HS-5 (cell line): ENCODE data around the gene LIMS3.
"Not testable (repeated sequence)": the region's sequence is repeated elsewhere in the genome, so short reads cannot be mapped to it uniquely, and the experiment has no call there.

Experiments
- DNase-seq: peaks from one replicate; pipeline ENCODE4 v3.0.0-alpha.2; 2012; ENCODE audit warnings: low read depth

The LIMS3 gene

DNA sequence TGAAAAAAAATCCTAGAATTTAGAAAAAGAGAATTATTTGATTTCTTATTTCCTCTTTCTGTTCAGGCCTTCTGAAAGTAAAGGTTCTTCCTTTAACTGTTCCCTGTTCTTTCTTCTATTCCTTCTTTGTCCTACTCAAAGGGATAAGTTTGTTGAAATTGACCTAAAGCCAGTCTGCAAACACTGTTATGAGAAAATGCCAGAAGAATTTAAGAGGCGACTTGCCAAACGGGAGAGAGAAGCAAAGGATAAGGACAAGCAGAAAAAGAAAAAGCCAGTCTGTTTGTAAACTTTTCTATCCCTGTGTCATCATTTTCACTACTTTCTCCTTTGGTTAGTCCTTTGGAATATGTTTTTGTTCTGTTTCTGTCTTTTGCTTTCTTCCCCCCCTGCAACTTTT, 26.0 kb downstream of the LIMS3 start:
- DNase-seq, result not testable (repeated sequence)

DNA sequence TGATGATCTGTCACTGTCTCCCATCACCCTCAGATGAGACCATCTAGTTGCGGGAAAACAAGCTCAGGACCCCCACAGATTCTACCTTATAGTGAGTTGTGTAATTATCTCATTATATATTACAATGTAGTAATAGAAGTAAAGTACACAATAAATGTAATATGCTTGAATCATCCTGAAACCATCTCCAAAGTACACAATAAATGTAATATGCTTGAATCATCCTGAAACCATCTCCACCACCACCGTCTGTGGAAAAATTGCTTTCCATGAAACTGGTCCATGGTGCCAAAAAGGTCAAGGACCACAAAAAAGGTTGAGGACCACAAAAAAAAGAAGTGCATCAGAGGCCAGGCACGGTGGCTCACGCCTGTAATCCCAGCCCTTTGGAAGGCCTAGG, 29.3 kb downstream of the LIMS3 start:
- not testable (repeated sequence) for DNase-seq

DNA sequence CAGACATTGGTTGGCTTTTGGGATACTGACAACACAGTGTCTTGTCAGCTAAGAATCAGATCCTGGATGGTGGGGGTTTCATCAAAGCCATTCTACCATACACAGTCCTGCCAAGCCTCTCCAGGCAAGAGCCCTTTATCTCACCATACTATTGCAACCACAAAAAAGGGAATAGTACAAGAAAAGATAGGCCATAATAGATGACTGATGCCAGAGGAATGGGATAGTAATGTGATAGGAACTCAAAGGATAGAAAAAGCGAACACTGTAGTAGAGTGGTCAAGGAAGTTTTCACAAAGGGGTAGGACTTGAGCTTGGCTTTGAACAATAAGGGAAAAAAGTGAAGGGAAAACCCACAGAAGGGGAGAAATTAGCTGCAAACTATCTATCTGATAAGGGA, 30.7 kb downstream of the LIMS3 start:
- DNase-seq, result not testable (repeated sequence)

DNA sequence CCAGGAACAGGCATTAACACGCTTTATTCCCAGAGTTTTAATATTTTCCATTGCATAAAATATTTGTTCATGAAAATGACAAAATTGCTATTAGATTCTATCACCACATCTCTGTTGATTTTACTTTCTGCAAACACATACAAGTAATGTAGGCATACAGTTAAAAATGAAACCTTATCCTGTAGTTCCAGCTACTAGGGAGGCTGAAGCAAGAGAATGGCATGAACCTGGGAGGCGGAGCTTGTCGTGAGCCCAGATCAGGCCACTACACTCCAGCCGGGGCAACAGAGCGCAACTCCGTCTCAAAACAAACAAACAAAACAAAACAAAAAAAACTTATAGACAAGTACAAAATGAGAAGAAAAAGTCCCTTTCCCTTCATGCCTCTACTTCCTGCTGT, 38.0 kb downstream of the LIMS3 start:
- not testable (repeated sequence) for DNase-seq

DNA sequence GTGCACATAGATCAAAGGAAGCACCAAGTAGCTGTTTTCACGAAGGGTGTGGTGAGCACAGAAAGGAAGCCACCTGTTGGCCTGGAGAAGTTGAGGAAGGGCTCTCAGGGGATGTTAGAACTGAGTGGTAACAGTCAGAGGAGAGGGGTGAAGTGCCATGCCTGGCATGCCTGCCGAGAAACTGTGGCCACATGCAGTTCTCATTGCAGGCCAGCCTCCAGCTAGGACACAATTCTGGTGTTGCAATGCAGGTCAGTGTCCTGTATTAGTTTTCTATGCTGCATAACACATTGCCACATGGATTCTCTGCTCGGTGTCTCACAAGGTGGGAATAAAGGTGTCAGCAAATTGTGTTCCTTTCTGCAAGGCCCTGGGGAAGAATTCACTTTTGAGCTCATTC, 46.9 kb downstream of the LIMS3 start:
- not testable (repeated sequence) for DNase-seq

DNA sequence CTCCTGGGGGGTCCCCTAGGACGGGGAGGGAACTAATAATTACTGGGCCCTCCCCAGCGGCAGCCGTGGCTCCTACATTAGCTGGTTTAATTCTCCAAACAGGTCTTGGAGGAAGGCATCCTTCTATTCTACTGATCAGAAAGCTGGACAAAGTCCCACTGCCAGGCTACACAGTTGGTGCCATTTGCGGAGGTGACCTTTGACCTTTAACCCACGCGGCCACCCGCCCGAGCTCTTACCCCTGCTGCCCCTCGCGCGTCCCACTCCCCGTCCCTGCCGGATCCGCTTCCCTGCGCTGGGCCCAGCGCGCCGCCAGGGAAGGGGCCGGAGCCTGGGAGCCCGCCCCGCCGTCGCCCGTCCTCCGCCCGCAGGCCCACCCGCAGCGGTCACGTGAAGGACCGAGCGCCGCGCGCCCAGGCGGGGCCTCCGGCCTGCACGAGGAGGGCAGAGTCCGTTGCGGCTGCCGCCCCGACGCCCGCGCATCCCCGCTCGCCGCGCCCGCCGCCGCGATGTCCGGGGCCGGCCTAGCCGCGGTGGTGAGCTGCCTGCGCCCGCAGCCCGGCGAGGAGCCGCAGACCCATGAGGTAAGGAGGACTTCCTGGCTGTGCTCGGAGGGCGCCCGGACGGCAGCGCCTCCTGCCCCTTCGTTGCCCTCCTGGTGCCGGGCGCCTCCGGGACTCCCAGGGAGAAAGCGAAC, 48.9 kb downstream of the LIMS3 start:
- DNase-seq, result not testable (repeated sequence)

DNA sequence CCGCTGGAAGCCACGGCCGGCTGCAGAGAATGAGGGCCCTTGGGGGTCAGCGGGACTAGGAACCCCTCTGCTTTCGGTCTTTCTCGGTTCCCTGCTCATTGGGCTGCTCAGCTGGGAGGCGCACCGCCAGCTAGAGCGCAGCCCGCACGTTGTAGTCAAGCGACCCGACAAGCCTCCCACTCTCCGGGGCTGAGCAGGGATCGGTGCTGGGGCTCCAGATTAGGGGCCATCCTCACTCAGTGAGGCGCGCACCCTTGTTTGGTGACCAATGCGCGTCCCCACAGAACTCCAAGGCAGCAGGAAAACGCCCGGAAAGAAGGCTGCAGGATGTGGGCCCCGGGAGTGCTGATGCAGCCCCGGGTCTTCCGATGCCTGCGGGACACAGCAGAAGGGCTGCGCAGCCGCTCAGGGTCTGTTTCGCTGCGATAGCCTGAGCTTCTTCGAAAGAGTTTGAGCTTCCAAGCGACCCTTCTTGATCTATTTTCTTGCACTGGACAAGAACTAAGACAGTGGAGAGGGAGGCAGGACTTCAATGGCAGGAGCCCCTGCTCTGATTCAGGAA, 49.6 kb downstream of the LIMS3 start:
- not testable (repeated sequence) for DNase-seq

DNA sequence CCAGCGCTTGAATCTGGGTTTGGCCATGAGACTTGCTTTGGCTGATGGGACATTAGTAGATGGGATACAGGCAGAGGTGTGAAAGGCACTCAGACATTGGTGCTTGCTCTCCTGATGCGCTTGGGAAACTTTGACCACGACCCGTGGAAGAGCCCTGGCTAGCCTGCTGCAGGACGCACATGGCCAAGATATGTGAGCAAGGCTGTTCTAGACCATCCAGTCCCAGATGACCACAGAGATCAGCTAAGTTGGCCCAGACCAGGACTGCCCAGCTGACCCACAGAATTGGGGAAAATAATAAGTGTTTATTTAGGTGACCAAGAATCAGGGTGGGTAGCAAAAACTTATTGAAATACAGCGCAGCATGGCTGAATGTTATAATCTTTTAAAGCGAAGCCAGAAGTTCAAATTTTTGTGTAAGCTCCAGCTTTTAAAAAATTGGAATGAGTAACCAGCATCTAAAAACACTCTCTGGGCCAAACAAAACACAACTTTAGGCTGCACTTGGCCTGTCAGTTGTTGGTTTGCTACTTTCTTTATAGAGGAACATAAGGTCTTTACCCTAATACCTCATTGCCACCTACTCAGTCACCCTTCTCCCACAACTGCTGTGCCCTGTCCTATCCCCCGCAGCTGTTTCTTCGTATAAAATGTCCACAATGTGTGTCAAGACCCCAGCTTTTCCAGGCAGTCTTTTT, 51.8 kb downstream of the LIMS3 start:
- not testable (repeated sequence) for DNase-seq

DNA sequence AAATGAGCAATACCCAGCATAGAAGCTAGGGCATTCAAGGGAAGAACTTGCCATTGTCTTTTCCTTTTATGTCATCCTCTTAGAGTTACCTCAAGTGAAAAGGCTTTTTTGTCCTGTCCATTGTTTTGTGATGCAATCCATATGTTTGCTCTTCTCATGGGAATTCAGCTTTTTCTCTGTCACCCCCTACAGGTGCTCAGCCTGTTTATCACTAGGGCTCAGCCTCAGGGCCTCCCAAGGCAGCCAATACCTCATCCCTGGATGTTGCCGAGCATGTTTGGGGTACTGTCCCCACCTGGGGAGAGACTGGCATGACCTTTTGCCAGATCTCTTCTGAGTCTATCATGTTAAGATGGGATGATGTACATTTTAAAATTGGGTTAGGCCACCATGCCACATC, 65.5 kb downstream of the LIMS3 start:
- DNase-seq, result not testable (repeated sequence)

DNA sequence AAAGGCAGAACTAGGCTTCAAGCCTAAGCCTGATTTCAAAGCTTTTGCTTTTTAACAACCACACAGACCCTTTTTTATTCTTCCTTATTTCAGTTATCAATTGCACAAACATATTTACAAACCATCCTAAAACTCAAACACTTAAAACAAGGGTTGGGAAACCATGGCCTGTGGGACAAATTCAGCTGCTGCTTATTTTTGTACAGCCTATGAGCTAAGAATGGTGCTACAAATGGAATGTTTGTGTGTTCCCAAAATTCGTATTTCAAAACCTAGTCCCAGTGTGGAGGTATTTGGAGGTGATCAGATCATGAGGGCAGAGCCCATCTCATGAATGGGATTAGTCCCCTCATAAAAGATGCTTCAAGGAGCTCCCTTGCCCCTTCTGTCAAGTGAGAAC, 67.0 kb downstream of the LIMS3 start:
- DNase-seq, result not testable (repeated sequence)

DNA sequence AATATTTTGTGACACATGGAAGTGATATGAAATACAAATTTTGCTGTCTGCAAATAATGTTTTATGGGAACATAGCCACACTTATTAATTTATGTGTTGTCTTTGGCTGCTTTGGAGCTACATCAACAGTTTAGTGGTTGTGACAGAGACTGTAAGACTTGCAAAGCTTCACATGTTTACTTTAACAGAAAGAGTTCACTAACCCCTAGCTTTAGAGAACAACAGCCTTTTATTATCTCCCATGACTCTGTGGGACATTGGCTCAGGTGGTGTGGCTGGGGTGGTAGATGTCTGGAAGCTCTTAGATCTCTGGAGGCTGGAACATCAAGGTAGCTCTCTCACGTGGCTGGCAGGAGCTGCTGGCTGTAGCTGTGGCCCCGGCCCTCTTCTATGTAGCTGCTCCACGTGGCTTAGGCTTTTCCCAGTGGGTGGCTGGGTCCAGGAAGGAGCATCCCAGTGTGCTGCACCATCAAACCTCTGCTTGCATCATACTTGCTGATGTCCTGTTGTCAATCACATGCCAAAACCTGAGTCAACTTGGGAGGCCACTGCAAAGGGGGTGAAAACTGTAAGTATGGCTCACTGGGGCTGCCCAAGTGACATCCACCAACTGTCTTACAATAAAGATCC, 67.7 kb downstream of the LIMS3 start:
- not testable (repeated sequence) for DNase-seq

DNA sequence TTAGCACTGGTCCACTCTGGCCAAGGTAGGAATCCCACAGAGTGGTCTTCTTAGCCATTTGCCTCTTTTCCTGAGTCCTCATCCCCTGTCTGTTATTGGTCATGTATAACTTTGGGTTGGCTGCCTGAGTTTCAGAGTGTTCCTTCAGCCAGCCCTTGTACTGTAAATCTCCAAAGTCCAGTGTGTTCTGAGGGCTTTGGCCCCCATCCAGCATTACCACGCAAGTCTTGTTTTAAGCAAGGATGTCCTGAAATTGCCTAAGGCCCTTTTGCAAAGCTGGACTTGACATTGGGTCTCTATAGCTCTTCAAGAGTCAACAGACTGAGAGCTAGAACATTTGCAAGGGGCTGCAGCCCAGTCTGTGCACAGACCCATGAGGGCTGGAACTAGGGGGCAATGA, 68.4 kb downstream of the LIMS3 start:
- DNase-seq, result not testable (repeated sequence)

DNA sequence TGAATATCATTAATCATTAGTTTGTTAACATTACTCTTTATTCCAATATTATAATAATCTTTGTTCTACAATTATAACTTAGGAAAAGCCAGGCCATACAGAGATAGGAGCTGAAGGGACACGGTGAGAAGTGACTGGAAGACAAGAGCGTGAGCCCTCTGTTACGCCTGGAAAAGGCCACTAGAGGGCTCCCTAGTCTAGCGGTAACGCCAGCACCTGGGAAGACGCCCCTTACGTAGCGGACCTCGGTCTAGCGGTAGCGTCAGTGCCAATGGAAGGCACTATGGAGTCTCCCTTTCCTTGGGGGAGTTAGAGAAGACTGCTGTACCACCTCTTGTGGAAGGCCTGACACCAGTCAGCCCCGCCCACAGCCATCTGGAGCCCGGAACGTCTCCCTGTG, 71.4 kb downstream of the LIMS3 start:
- not testable (repeated sequence) for DNase-seq

DNA sequence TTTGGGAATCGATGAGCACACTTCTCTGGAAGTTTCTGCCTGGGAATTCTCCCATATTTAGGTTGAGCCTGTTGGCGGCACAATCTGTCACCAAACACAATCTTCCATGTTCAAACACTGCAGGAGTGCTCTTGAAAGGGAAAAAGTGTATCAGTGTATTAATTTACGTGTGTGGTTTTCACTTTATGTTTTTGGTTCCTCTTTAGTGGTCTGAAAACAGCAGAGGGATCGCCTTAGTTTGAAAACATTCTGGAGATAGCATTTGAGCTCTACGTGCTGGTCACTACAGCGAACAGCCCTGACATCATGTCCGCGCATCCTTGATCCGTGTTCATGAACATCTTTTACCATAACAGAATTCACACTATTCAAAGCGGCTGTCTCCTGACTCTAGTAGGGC, 73.2 kb downstream of the LIMS3 start:
- DNase-seq, result not testable (repeated sequence)
